K562 (cell line): ENCODE data around the gene TFPI2.

Experiments used
- HMGXB4 ChIP-seq: sonication (generic); formaldehyde crosslinking; IDR thresholded peaks from 2 replicates; pipeline ENCODE4 v1.8.1; 2023; ENCODE audit warnings: mild to moderate bottlenecking, missing genetic modification reagents
- ZNF263 ChIP-seq: sonication (generic); formaldehyde crosslinking; IDR thresholded peaks from 2 replicates; pipeline ENCODE4 v1.8.0; 2022; ENCODE audit warnings: mild to moderate bottlenecking, missing genetic modification reagents, borderline replicate concordance
- ZNF384 ChIP-seq: IDR thresholded peaks from 2 replicates; pipeline ENCODE4 v1.6.1; 2012; ENCODE audit warnings: low read depth, low read length, improper control_type of control experiment

DNA sequence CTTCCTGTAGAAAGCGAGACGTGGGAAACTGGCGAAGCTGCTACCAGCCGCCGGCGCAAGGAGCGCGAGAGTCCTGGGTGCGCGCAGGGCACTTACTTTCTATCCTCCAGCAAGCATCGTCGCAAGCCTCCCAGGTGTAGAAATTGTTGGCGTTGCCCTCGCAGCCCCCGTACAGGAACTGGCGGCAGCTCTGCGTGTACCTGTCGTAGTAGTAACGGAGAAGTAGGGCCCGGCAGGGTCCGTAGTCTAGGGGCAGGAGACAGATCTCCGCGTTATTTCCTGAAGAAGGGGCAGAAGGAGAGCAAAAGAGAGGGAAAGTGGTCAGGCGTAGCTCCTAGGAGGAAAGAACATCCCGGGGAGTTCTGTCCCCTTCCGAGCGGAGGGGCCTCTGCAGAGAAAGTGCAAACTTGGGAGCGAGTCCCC lies 501 bp downstream of the TFPI2 start:
- TF ChIP-seq HMGXB4 (CRISPR knock-in tag) (no peak), ZNF384 (no peak), ZNF263 (no peak)
